ENCODE measurements around the gene MAP3K9. TPM values are rescaled to one million over a fixed set of nuclear protein-coding genes. Genes with fewer than 3 reads are reported as not detected.

Gene MAP3K9
- total and polyA plus RNA-seq, 3 experiments from 2014 or later = 1.9 to 4.7 (median 4.0) TPM

DNA sequence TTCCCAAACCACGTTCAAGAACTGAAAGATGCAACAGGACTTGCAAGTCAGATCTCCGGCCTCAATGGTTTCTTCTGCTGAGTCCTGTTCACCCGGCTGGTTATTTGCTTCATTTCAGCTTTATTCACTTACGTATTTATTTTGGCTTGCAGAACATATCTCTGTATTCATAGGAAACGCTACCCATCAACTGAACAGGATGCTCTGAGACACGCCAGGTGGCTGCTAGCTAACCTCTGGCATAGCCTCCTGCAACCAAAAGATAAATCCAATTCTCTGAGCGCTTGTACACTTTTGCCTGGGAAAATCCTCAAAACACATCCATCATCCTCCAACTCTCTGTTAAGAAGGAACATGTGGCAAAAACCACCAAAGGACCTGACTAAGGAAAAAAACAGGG, 17.3 kb downstream of the MAP3K9 start:
- no peaks in the 10 kb centered on the region for H3K4me1 ChIP-seq (ENCODE audit: insufficient read depth, low read length)
- H3K36me3 Mint-ChIP-seq = peaks cover 5 to 12% (median 10%) of the 10 kb centered on the region in 3 donors
- no peak overlapping the region for H3K4me3 ChIP-seq (ENCODE audit: low read length)
- H3K9me3 Mint-ChIP-seq = no peaks in the 10 kb centered on the region
- no peaks in the 10 kb centered on the region for H3K9me3 ChIP-seq (ENCODE audit: low read length)
- DNase-seq = no peak
- H3K27ac Mint-ChIP-seq = no peak overlapping the region
- ChIA-PET CTCF (no interaction called here), POLR2A (no interaction called here)
- no peaks in the 10 kb centered on the region for H3K36me3 ChIP-seq (ENCODE audit: insufficient read depth, low read length)
- no peak overlapping the region for H3K27ac ChIP-seq (ENCODE audit: low read depth, low read length)
- no peaks in the 10 kb centered on the region for H3K27me3 ChIP-seq (ENCODE audit: insufficient read depth, low read length, poor library complexity, severe bottlenecking)
- peaks cover 0 to 2% (median 0%) of the 10 kb centered on the region in 3 donors for H3K4me1 Mint-ChIP-seq
- H3K27me3 Mint-ChIP-seq = no peaks in the 10 kb centered on the region
- H3K4me3 Mint-ChIP-seq = no peak overlapping the region

DNA sequence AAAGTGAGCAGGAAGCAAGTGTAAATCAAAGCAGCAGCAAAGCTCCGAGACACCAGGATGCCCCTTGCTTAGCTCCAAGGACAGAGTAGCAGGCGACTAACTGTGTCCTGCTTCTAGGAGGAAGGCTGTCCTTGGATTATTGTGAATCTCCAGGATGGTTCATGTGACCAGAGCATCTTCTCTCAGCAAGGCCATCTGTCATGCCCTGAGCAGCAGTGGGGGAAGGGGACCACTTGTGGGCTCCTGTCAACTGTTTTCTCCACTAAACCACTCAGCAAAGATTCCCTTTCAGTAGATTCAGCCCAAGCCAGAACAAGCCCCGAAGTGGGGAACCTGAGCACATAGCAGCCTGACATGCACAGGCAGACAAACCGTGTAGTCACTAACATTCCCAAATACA, 19.4 kb downstream of the MAP3K9 start:
- Mint-ChIP-seq H3K36me3 (peaks cover 5 to 13% (median 12%) of the 10 kb centered on the region in 3 donors), H3K4me3 (no peak overlapping the region), H3K4me1 (peaks cover 0 to 1% (median 0%) of the 10 kb centered on the region in 3 donors), H3K9me3 (no peaks in the 10 kb centered on the region), H3K27me3 (no peaks in the 10 kb centered on the region), H3K27ac (no peak overlapping the region)
- ChIA-PET CTCF (no interaction called here), POLR2A (no interaction called here)
- no peak for DNase-seq
- H3K27ac ChIP-seq (ENCODE audit: low read depth, low read length) = no peak overlapping the region
- H3K4me1 ChIP-seq (ENCODE audit: insufficient read depth, low read length) = no peaks in the 10 kb centered on the region
- H3K4me3 ChIP-seq (ENCODE audit: low read length) = no peak overlapping the region
- no peaks in the 10 kb centered on the region for H3K27me3 ChIP-seq (ENCODE audit: insufficient read depth, low read length, poor library complexity, severe bottlenecking)
- no peaks in the 10 kb centered on the region for H3K36me3 ChIP-seq (ENCODE audit: insufficient read depth, low read length)
- no peaks in the 10 kb centered on the region for H3K9me3 ChIP-seq (ENCODE audit: low read length)

DNA sequence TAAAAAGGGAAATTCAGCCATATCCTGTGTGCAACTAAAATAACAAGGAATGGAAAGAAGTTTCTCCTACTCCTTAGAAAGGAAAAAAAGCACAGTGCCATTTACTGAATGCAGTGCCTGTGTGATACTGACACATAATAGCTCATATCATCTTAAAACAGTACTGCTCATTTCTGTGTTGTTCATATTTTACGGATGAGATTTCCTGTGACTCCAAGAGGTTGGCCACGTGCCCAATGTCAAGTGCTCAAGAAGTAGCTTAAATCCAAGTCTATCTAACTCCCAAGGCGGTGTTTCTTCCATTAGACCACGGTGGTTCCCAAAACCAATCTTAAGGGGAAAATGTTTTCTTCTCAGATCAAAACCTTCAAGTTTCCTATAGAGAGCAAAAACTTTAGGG, 20.0 kb downstream of the MAP3K9 start:
- no peaks in the 10 kb centered on the region for H3K27me3 Mint-ChIP-seq
- POLR2A ChIA-PET = no interaction called here
- peaks cover 5 to 13% (median 12%) of the 10 kb centered on the region in 3 donors for H3K36me3 Mint-ChIP-seq

DNA sequence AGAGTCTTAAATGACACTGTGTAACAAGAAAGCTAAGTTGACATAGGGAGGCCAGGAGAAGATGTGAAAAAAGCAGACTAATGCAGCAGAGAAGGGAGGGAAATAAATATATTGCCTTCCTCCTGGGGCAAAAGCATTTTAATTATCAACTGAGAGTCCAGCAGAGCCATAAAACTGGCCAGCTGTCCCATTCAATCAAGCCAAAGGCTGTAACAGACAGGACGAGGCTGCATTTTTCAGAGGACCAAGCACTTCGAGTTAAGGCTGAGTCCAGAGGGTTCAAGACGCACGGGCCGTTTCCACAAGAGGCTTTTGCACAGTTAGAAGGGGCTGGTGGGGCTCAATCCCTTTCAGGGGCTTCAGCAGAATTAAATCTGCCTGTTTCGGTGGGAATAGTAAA, 20.4 kb downstream of the MAP3K9 start:
- Histone ChIP-seq H3K9me3 (ENCODE audit: low read length) (no peaks in the 10 kb centered on the region), H3K27ac (ENCODE audit: low read depth, low read length) (no peak overlapping the region), H3K27me3 (ENCODE audit: insufficient read depth, low read length, poor library complexity, severe bottlenecking) (no peaks in the 10 kb centered on the region), H3K36me3 (ENCODE audit: insufficient read depth, low read length) (no peaks in the 10 kb centered on the region), H3K4me1 (ENCODE audit: insufficient read depth, low read length) (no peaks in the 10 kb centered on the region), H3K4me3 (ENCODE audit: low read length) (no peak overlapping the region)
- Mint-ChIP-seq H3K27me3 (no peaks in the 10 kb centered on the region), H3K27ac (no peak overlapping the region), H3K9me3 (no peaks in the 10 kb centered on the region), H3K4me3 (no peak overlapping the region), H3K4me1 (peaks cover 0 to 1% (median 0%) of the 10 kb centered on the region in 3 donors), H3K36me3 (peaks cover 5 to 12% (median 10%) of the 10 kb centered on the region in 3 donors)
- DNase-seq = no peak
- CTCF ChIA-PET = no interaction called here
- POLR2A ChIA-PET = no interaction called here

More for the DNA sequence above, 20.0 kb downstream of the MAP3K9 start:
- Histone ChIP-seq H3K36me3 (ENCODE audit: insufficient read depth, low read length) (no peaks in the 10 kb centered on the region), H3K9me3 (ENCODE audit: low read length) (no peaks in the 10 kb centered on the region), H3K27me3 (ENCODE audit: insufficient read depth, low read length, poor library complexity, severe bottlenecking) (no peaks in the 10 kb centered on the region), H3K4me1 (ENCODE audit: insufficient read depth, low read length) (no peaks in the 10 kb centered on the region), H3K27ac (ENCODE audit: low read depth, low read length) (no peak overlapping the region), H3K4me3 (ENCODE audit: low read length) (no peak overlapping the region)
- Mint-ChIP-seq H3K4me3 (no peak overlapping the region), H3K9me3 (no peaks in the 10 kb centered on the region), H3K27ac (no peak overlapping the region), H3K4me1 (peaks cover 0 to 1% (median 0%) of the 10 kb centered on the region in 3 donors)
- CTCF ChIA-PET = no interaction called here
- DNase-seq = no peak

DNA sequence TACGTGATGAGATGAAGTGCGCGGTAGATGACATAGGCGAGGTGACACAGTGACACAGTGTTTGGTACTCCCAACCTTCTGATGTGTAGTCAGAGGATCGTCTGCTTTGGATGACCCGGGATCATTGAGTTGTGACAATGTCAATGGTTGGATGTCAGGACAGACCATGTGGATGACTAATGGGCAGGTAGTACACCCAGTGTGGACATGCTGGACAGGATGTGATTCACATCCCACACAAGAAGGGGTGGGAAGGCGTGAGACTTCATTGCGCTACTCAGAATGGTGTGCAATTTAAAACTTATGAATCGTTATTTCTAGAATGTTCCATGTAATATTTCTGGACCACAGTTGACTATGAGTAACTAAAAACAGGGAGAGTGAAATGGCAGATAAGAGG, 23.8 kb downstream of the MAP3K9 start:
- H3K27me3 ChIP-seq (ENCODE audit: insufficient read depth, low read length, poor library complexity, severe bottlenecking) = no peaks in the 10 kb centered on the region
- no peaks in the 10 kb centered on the region for H3K27me3 Mint-ChIP-seq
- no peak for DNase-seq
- CTCF ChIA-PET = interaction anchor here (1.8 kb wide), 1 partner anchor 32 kb away, joined by 6 read pairs; no protein-coding TSS in a partner anchor
- POLR2A ChIA-PET = no interaction called here
- H3K4me1 ChIP-seq (ENCODE audit: insufficient read depth, low read length) = peaks cover 7% of the 10 kb centered on the region
- H3K36me3 Mint-ChIP-seq = peaks cover 0 to 5% (median 5%) of the 10 kb centered on the region in 3 donors
- H3K27ac ChIP-seq (ENCODE audit: low read depth, low read length) = no peak overlapping the region
- H3K4me1 Mint-ChIP-seq = peaks cover 2 to 16% (median 13%) of the 10 kb centered on the region in 3 donors
- H3K36me3 ChIP-seq (ENCODE audit: insufficient read depth, low read length) = no peaks in the 10 kb centered on the region
- H3K4me3 Mint-ChIP-seq = no peak overlapping the region
- no peak overlapping the region for H3K4me3 ChIP-seq (ENCODE audit: low read length)
- H3K9me3 Mint-ChIP-seq = no peaks in the 10 kb centered on the region
- H3K9me3 ChIP-seq (ENCODE audit: low read length) = no peaks in the 10 kb centered on the region
- H3K27ac Mint-ChIP-seq = no peak overlapping the region

DNA sequence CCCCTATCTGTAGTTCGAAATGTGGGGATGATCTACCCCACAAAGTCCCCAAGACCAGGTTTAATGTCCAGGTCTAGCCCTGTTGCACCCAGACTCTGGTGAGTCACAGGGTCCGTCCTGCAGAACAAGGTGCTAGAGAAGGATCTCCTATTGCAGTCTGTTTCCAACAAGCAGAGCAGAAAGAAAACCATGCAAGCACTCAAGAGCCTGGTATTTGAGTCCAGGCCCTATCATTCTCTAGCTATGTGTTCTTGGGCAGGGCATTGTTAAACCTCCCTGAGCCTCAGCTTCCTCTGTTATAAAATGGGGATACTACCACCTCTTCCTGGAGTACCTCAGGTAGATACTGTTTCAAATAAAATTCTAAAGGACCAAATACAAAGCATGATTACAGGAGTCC, 24.4 kb downstream of the MAP3K9 start:
- Mint-ChIP-seq H3K27ac (no peak overlapping the region), H3K4me1 (peaks cover 4 to 17% (median 13%) of the 10 kb centered on the region in 3 donors), H3K4me3 (no peak overlapping the region), H3K9me3 (no peaks in the 10 kb centered on the region), H3K27me3 (no peaks in the 10 kb centered on the region), H3K36me3 (peaks cover 0 to 5% (median 5%) of the 10 kb centered on the region in 3 donors)
- Histone ChIP-seq H3K4me1 (ENCODE audit: insufficient read depth, low read length) (peaks cover 7% of the 10 kb centered on the region), H3K36me3 (ENCODE audit: insufficient read depth, low read length) (no peaks in the 10 kb centered on the region), H3K9me3 (ENCODE audit: low read length) (no peaks in the 10 kb centered on the region), H3K27ac (ENCODE audit: low read depth, low read length) (no peak overlapping the region), H3K4me3 (ENCODE audit: low read length) (no peak overlapping the region), H3K27me3 (ENCODE audit: insufficient read depth, low read length, poor library complexity, severe bottlenecking) (no peaks in the 10 kb centered on the region)
- CTCF ChIA-PET = interaction anchor here (1.8 kb wide), 1 partner anchor 33 kb away, joined by 6 read pairs; no protein-coding TSS in a partner anchor
- DNase-seq = no peak
- POLR2A ChIA-PET = no interaction called here

DNA sequence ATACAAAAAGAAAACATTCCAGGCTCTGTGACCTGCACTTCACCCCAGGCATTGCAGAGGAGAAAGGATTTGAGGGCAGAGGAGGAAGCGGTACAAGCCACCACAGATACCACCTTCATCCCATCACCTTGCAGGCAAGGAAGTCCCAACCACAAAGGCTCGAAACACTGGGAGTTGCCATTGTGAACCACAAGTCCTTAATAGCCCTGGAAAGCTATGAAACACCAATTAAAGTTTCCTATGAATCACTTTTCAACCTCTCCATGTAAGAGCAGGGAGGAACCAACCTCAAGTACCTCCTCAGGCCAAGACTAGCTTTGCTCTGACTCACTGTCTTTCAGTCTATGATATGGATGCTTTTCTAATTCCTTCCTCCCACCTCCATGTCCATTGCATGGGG, 27.0 kb downstream of the MAP3K9 start:
- Mint-ChIP-seq H3K4me3 (no peak overlapping the region), H3K9me3 (no peaks in the 10 kb centered on the region), H3K27ac (peak overlapping the region in 1 of 8 donors; percentile 32), H3K4me1 (peaks cover 4 to 17% (median 13%) of the 10 kb centered on the region in 3 donors), H3K36me3 (peaks cover 0 to 5% (median 0%) of the 10 kb centered on the region in 3 donors), H3K27me3 (no peaks in the 10 kb centered on the region)
- H3K36me3 ChIP-seq (ENCODE audit: insufficient read depth, low read length) = no peaks in the 10 kb centered on the region
- CTCF ChIA-PET = no interaction called here
- no peaks in the 10 kb centered on the region for H3K27me3 ChIP-seq (ENCODE audit: insufficient read depth, low read length, poor library complexity, severe bottlenecking)
- POLR2A ChIA-PET = no interaction called here
- H3K9me3 ChIP-seq (ENCODE audit: low read length) = no peaks in the 10 kb centered on the region
- no peak for DNase-seq
- no peak overlapping the region for H3K27ac ChIP-seq (ENCODE audit: low read depth, low read length)
- H3K4me3 ChIP-seq (ENCODE audit: low read length) = no peak overlapping the region
- H3K4me1 ChIP-seq (ENCODE audit: insufficient read depth, low read length) = peaks cover 7% of the 10 kb centered on the region

DNA sequence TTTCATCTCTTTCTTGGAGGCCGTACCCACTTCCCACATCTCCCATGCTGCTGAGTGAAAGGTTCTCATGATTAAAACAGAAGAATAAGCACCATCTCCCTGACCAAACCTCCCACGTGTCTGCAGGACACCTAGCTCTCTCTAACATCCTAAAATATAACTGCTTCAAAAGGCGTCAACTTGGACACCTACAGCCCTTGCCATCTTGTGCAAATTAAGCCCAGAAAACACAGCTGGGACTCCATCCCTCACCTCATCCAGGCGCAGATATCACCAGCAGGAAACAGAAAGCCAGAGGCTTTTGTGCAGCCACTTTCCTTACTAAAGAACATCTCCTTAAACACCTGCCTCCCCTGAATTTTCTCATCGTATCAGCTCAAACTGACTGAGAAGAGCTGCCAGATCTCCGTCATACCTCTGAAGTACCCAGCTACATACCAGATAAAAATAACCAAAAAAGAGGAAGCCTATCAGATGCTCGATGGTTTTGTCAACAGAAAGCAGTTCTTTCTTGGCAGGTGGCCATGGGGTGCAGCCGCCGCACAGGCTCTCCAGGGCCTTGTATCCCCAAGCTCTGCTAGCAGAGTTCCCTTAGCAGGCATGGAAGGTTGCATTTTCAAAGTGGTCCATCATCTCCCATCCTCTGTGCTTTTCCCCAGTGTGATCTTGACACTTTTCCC, 28.8 kb downstream of the MAP3K9 start:
- Mint-ChIP-seq H3K27me3 (no peaks in the 10 kb centered on the region), H3K36me3 (peaks cover 0 to 5% (median 0%) of the 10 kb centered on the region in 3 donors), H3K27ac (peak overlapping the region in 1 of 8 donors; percentile 62), H3K4me3 (peak overlapping the region in 1 of 7 donors; percentile 60), H3K9me3 (no peaks in the 10 kb centered on the region), H3K4me1 (peaks cover 4 to 17% (median 13%) of the 10 kb centered on the region in 3 donors)
- Histone ChIP-seq H3K36me3 (ENCODE audit: insufficient read depth, low read length) (no peaks in the 10 kb centered on the region), H3K27ac (ENCODE audit: low read depth, low read length) (no peak overlapping the region), H3K9me3 (ENCODE audit: low read length) (no peaks in the 10 kb centered on the region), H3K4me3 (ENCODE audit: low read length) (no peak overlapping the region), H3K27me3 (ENCODE audit: insufficient read depth, low read length, poor library complexity, severe bottlenecking) (no peaks in the 10 kb centered on the region), H3K4me1 (ENCODE audit: insufficient read depth, low read length) (peaks cover 7% of the 10 kb centered on the region)
- no peak for DNase-seq
- ChIA-PET POLR2A (no interaction called here), CTCF (no interaction called here)
